Thyroid gland (tissue), 4 donors: ENCODE data around the gene C8G.

Source experiments
- POLR2A ChIP-seq, 2 donors: fragments of 450-650 bp; IDR thresholded peaks; one replicate each; pipeline ENCODE4 v1.6.1; 2017; ENCODE audit warnings: antibody characterized with exemption in 2 of 2, mild to moderate bottlenecking in 2 of 2, moderate library complexity in 1 of 2
- TF ChIP-seq, protein P1 (sequence below), 6 experiments: fragments of 200-600 bp in 3 of 6; fragments of 450-650 bp in 3 of 6; sonication (generic) in 3 of 6; IDR thresholded peaks; one replicate each; pipeline ENCODE4 v1.5.1; 2016 to 2019; ENCODE audit warnings: antibody characterized with exemption in 6 of 6, mild to moderate bottlenecking in 2 of 6, inconsistent platforms in 1 of 6, moderate library complexity in 1 of 6

DNA sequence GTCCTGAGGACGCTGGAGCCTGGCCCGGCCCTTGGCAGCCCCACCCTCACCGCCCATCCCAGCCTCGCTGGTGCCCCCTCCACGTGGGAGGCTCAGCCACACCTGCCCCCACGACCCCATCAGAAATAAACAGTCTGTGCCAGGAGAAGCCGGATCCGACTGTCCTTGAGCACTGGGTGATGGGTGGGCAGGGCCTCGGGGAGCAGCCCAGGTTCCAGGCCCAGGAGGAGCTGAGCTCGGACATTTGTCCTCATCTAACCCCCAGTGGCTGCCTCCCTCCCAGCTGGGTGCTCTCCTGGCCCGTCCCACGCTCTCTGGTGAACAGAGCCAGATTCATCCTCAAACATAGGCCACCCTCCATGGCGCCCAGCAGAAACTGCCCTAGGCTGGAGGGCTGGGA lies 27.7 kb downstream of the C8G start:
- no peak for TF ChIP-seq POLR2A (IDR thresholded peaks at IDR 0.05)
- TF ChIP-seq, protein P1, sequence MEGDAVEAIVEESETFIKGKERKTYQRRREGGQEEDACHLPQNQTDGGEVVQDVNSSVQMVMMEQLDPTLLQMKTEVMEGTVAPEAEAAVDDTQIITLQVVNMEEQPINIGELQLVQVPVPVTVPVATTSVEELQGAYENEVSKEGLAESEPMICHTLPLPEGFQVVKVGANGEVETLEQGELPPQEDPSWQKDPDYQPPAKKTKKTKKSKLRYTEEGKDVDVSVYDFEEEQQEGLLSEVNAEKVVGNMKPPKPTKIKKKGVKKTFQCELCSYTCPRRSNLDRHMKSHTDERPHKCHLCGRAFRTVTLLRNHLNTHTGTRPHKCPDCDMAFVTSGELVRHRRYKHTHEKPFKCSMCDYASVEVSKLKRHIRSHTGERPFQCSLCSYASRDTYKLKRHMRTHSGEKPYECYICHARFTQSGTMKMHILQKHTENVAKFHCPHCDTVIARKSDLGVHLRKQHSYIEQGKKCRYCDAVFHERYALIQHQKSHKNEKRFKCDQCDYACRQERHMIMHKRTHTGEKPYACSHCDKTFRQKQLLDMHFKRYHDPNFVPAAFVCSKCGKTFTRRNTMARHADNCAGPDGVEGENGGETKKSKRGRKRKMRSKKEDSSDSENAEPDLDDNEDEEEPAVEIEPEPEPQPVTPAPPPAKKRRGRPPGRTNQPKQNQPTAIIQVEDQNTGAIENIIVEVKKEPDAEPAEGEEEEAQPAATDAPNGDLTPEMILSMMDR (IDR thresholded peaks at IDR 0.05) = no peak
